IMR-90 (cell line): ENCODE results near the gene FLT4. TPM values are rescaled to one million over a fixed set of nuclear protein-coding genes. Genes with fewer than 3 reads are reported as not detected.
A peak's percentile ranks its signal among the peaks of the same experiment; 100 is the strongest.

ENCODE experiments used
- ATAC-seq: fragments of 200-7000 bp; cut with Tn5 transposase; 2 replicates; pipeline ENCODE4 v1.9.1; 2020; ENCODE audit warnings: low read depth, mild to moderate bottlenecking, moderate library complexity
- BruUV-seq: library from RNA; stranded (reverse); fragments of 400-500 nt; replicated peaks from 2 replicates; lab custom pipeline; 2021; lab: Mats Ljungman, UMichigan
- CTCF ChIA-PET: fragments of 300-600 bp; formaldehyde crosslinking; extraction: SDS; loops from one replicate; lab custom pipeline; 2021; ENCODE audit warnings: antibody characterized with exemption; lab: Yijun Ruan, JAX
- POLR2A ChIA-PET: fragments of 300-600 bp; sonication (Branson Sonifier 250); formaldehyde crosslinking; loops from one replicate; lab custom pipeline; 2022; ENCODE audit warnings: antibody characterized with exemption; ENCODE audit not compliant: unreplicated experiment; lab: Charles Lee
- DNase-seq: peaks from one replicate; pipeline ENCODE4 v3.0.0; 2013
- H2AFZ ChIP-seq: replicated peaks from 2 replicates; pipeline ENCODE3; 2013; ENCODE audit warnings: low read length, mild to moderate bottlenecking; ENCODE audit not compliant: poor library complexity
- H2AK5ac ChIP-seq: 2 replicates; pipeline ENCODE4 v1.6.1; 2013; ENCODE audit warnings: low read depth, low read length, inconsistent platforms
- H2AK9ac ChIP-seq: replicated peaks from 2 replicates; pipeline ENCODE3; 2013; ENCODE audit warnings: mild to moderate bottlenecking, low read depth, low read length, moderate library complexity; ENCODE audit not compliant: poor library complexity
- H2BK120ac ChIP-seq: 2 replicates; pipeline ENCODE4 v1.6.1; 2013; ENCODE audit warnings: low read depth, low read length, inconsistent platforms
- H2BK15ac ChIP-seq: 3 replicates; pipeline ENCODE4 v1.6.1; 2013; ENCODE audit warnings: low read depth, low read length, inconsistent platforms
- H2BK20ac ChIP-seq: 2 replicates; pipeline ENCODE4 v1.6.1; 2013; ENCODE audit warnings: low read depth, mild to moderate bottlenecking, inconsistent platforms, low read length, moderate library complexity
- H2BK5ac ChIP-seq: 2 replicates; pipeline ENCODE4 v1.6.1; 2013; ENCODE audit warnings: mild to moderate bottlenecking, low read depth, low read length, inconsistent platforms; ENCODE audit not compliant: poor library complexity, severe bottlenecking
- H3K14ac ChIP-seq: replicated peaks from 2 replicates; pipeline ENCODE4 v1.6.1; 2013; ENCODE audit warnings: low read depth, low read length, inconsistent platforms
- H3K18ac ChIP-seq: 2 replicates; pipeline ENCODE4 v1.6.1; 2013; ENCODE audit warnings: low read depth, low read length, control low read depth
- H3K23ac ChIP-seq: 2 replicates; pipeline ENCODE4 v1.6.1; 2013; ENCODE audit warnings: low read depth, low read length, inconsistent platforms
- H3K27ac ChIP-seq: 2 replicates; pipeline ENCODE4 v1.5.1; 2013; ENCODE audit warnings: mild to moderate bottlenecking, control low read depth, low read length; ENCODE audit not compliant: insufficient read depth
- H3K27me3 ChIP-seq: 2 replicates; pipeline ENCODE4 v1.6.1; 2013; ENCODE audit warnings: low read length; ENCODE audit not compliant: control insufficient read depth, insufficient read depth
- H3K36me3 ChIP-seq: 2 replicates; pipeline ENCODE4 v1.6.1; 2013; ENCODE audit warnings: low read length, mixed read lengths; ENCODE audit not compliant: control insufficient read depth, insufficient read depth
- H3K4ac ChIP-seq: 2 replicates; pipeline ENCODE4 v1.6.1; 2013; ENCODE audit warnings: low read depth, low read length, inconsistent platforms
- H3K4me1 ChIP-seq: 2 replicates; pipeline ENCODE4 v1.6.1; 2013; ENCODE audit warnings: low read length, mixed read lengths; ENCODE audit not compliant: control insufficient read depth, insufficient read depth
- H3K4me2 ChIP-seq: 2 replicates; pipeline ENCODE4 v1.6.1; 2013; ENCODE audit warnings: low read depth, mild to moderate bottlenecking, control low read depth, low read length, moderate library complexity
- H3K4me3 ChIP-seq: 2 replicates; pipeline ENCODE4 v1.5.1; 2013; ENCODE audit warnings: low read depth, mild to moderate bottlenecking, control low read depth, low read length, moderate library complexity; ENCODE audit not compliant: insufficient read depth
- H3K56ac ChIP-seq: 2 replicates; pipeline ENCODE4 v1.6.1; 2013; ENCODE audit warnings: low read length, inconsistent platforms; ENCODE audit not compliant: insufficient read depth; ENCODE audit errors: extremely low read depth
- H3K79me1 ChIP-seq, 2 experiments: 2 replicates each; pipeline ENCODE4 v1.6.1; 2013; ENCODE audit warnings: low read length in 2 of 2, inconsistent platforms in 1 of 2, low read depth in 1 of 2
- H3K9ac ChIP-seq: 2 replicates; pipeline ENCODE4 v1.6.1; 2013; ENCODE audit warnings: low read depth, low read length, control low read depth
- H3K9me1 ChIP-seq: 2 replicates; pipeline ENCODE4 v1.6.1; 2013; ENCODE audit warnings: low read length, inconsistent platforms; ENCODE audit not compliant: insufficient read depth
- H3K9me3 ChIP-seq: 2 replicates; pipeline ENCODE4 v1.6.1; 2013; ENCODE audit warnings: low read length; ENCODE audit not compliant: control insufficient read depth, insufficient read depth
- H4K20me1 ChIP-seq: 2 replicates; pipeline ENCODE4 v1.6.1; 2013; ENCODE audit warnings: low read length, inconsistent platforms; ENCODE audit not compliant: insufficient read depth
- H4K5ac ChIP-seq: 2 replicates; pipeline ENCODE4 v1.6.1; 2013; ENCODE audit warnings: mild to moderate bottlenecking, low read depth, low read length, control low read depth
- H4K8ac ChIP-seq, 2 experiments: 2 replicates each; pipeline ENCODE4 v1.6.1; 2013; ENCODE audit warnings: low read depth in 2 of 2, low read length in 2 of 2, control low read depth in 1 of 2, inconsistent platforms in 1 of 2
- H4K91ac ChIP-seq: 2 replicates; pipeline ENCODE4 v1.6.1; 2013; ENCODE audit warnings: low read depth, low read length, inconsistent platforms; ENCODE audit not compliant: insufficient read depth
- BHLHE40 ChIP-seq: fragments of 150-350 bp; IDR thresholded peaks from 2 replicates; pipeline ENCODE4 v1.6.1; 2016; ENCODE audit warnings: mild to moderate bottlenecking, low read depth, low read length
- CEBPB ChIP-seq: IDR thresholded peaks from 2 replicates; pipeline ENCODE4 v1.6.1; 2012; ENCODE audit warnings: low read depth, low read length, improper control_type of control experiment
- CHD1 ChIP-seq: IDR thresholded peaks from 2 replicates; pipeline ENCODE4 v1.6.1; 2012; ENCODE audit warnings: low read depth, low read length, improper control_type of control experiment
- FOS ChIP-seq: fragments of 150-350 bp; IDR thresholded peaks from 2 replicates; pipeline ENCODE4 v1.6.1; 2016; ENCODE audit warnings: low read depth, low read length
- MAFK ChIP-seq: IDR thresholded peaks from 2 replicates; pipeline ENCODE4 v1.6.1; 2012; ENCODE audit warnings: low read depth, low read length, improper control_type of control experiment
- MAZ ChIP-seq: IDR thresholded peaks from 2 replicates; pipeline ENCODE4 v1.6.1; 2012; ENCODE audit warnings: low read depth, mild to moderate bottlenecking, low read length, improper control_type of control experiment, moderate library complexity, borderline replicate concordance
- MXI1 ChIP-seq: IDR thresholded peaks from 2 replicates; pipeline ENCODE4 v1.6.1; 2012; ENCODE audit warnings: low read depth, mild to moderate bottlenecking, low read length, moderate library complexity, borderline replicate concordance
- NFE2L2 ChIP-seq: fragments of 150-350 bp; IDR thresholded peaks from 2 replicates; pipeline ENCODE4 v1.6.1; 2016; ENCODE audit warnings: low read depth, mild to moderate bottlenecking, low read length
- POLR2A ChIP-seq: IDR thresholded peaks from 2 replicates; pipeline ENCODE4 v1.6.1; 2012; ENCODE audit warnings: mild to moderate bottlenecking, low read depth, low read length
- RAD21 ChIP-seq: IDR thresholded peaks from 2 replicates; pipeline ENCODE4 v1.6.1; 2012; ENCODE audit warnings: low read length, improper control_type of control experiment
- RCOR1 ChIP-seq: IDR thresholded peaks from 2 replicates; pipeline ENCODE4 v1.6.1; 2012; ENCODE audit warnings: mild to moderate bottlenecking, low read length, improper control_type of control experiment; ENCODE audit not compliant: insufficient replicate concordance
- RFX5 ChIP-seq: IDR thresholded peaks from 2 replicates; pipeline ENCODE4 v1.8.0; 2012; ENCODE audit warnings: low read depth, mild to moderate bottlenecking, low read length, moderate library complexity
- SMC3 ChIP-seq: fragments of 150-350 bp; IDR thresholded peaks from 2 replicates; pipeline ENCODE4 v1.6.1; 2016; ENCODE audit warnings: low read depth, mild to moderate bottlenecking, antibody characterized with exemption, low read length, moderate library complexity
- WGBS, 2 experiments: methylation state at CpG; one replicate each; pipeline versions ENCODE4 v1.1.5 to v1.1.7; 2013; ENCODE audit warnings: missing lambda C conversion rate in 2 of 2; ENCODE audit not compliant: insufficient read length in 1 of 2; ENCODE audit errors: extremely low coverage in 2 of 2; 5-methylcytosine and 5-hydroxymethylcytosine counted together
- dilution Hi-C: fragments of 300-500 bp; cut with HindIII; formaldehyde crosslinking; loops from one replicate; pipeline ENCODE4 v1.14.3; 2018; ENCODE audit warnings: low sequenced_read_pairs; ENCODE audit not compliant: unreplicated experiment
- in situ Hi-C: fragments of 300-500 bp; cut with MboI; formaldehyde crosslinking; loops from 3 replicates; pipeline ENCODE4 v1.14.3; 2019; ENCODE audit warnings: low sequenced_read_pairs, inconsistent platforms, mixed read lengths
- intact Hi-C: fragments of 100-400 bp; cut with micrococcal nuclease; formaldehyde crosslinking; loops from 2 replicates; pipeline ENCODE4 v1.10.0; 2022
- polyA plus RNA-seq, 3 experiments: library from polyadenylated mRNA; depleted of rRNA; stranded (reverse); fragments of >200 nt; gene quantifications; 2 replicates each; pipeline ENCODE4 v1.2.3, GENCODE V29; 2012; ENCODE audit warnings: low replicate concordance in 1 of 3
- total RNA-seq: library from RNA; depleted of rRNA; stranded (reverse); fragments of >200 nt; gene quantifications from 2 replicates; pipeline ENCODE4 v1.2.3, GENCODE V29; 2012
- TF ChIP-seq, protein P1 (sequence below): fragments of 150-350 bp; IDR thresholded peaks from 2 replicates; pipeline ENCODE4 v1.6.1; 2017; ENCODE audit warnings: mild to moderate bottlenecking, antibody characterized with exemption, low read length, low read depth
- TF ChIP-seq, protein P2 (sequence below): conservative IDR thresholded peaks from 2 replicates; pipeline ENCODE4 v1.5.1; 2012; ENCODE audit warnings: mild to moderate bottlenecking, low read depth, low read length, improper control_type of control experiment
- TF ChIP-seq, protein P3 (sequence below): fragments of 150-350 bp; IDR thresholded peaks from 2 replicates; pipeline ENCODE4 v1.6.1; 2016; ENCODE audit warnings: low read depth, mild to moderate bottlenecking, low read length, moderate library complexity, borderline replicate concordance

Gene FLT4
- total and polyA plus RNA-seq, 2 of the 4 experiments (the other 2 are of a cell fraction) = under 0.01 to 0.07 TPM

DNA sequence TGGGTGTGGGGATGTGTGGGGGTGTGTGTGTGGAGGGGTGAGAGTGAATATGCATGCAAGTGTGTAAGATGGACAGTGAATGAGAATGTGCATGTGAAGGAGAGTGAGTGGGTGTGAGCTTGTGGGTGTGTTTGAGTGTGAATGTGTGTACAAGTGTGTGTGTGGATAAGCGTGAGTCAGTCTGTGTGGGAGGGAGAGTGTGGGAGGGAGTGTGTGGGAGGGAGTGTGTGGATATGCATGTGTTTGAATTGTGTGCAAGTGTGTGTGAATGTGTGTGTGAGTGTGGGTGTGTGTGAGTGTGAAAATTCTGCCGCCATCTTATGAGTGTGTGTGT is 54.4 kb downstream of the FLT4 start:
- H4K5ac ChIP-seq = no peak overlapping the region
- H3K9ac ChIP-seq = no peak overlapping the region
- in situ Hi-C loops = no loop called here
- POLR2A ChIA-PET = no interaction called here
- no peaks in the 10 kb centered on the region; the same call in 1 of the 2 replicates for H3K4me1 ChIP-seq
- no peaks in the 10 kb centered on the region for H3K9me1 ChIP-seq
- no peak for TF ChIP-seq RAD21
- TF ChIP-seq, protein P1, sequence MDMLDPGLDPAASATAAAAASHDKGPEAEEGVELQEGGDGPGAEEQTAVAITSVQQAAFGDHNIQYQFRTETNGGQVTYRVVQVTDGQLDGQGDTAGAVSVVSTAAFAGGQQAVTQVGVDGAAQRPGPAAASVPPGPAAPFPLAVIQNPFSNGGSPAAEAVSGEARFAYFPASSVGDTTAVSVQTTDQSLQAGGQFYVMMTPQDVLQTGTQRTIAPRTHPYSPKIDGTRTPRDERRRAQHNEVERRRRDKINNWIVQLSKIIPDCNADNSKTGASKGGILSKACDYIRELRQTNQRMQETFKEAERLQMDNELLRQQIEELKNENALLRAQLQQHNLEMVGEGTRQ = no peak
- TF ChIP-seq NFE2L2 = no peak
- no peak for TF ChIP-seq FOS
- TF ChIP-seq MAZ = no peak
- TF ChIP-seq POLR2A = no peak
- TF ChIP-seq SMC3 = no peak
- TF ChIP-seq MAFK = no peak
- no peak for TF ChIP-seq BHLHE40
- TF ChIP-seq RFX5 = no peak
- TF ChIP-seq CEBPB = no peak
- TF ChIP-seq, protein P2, sequence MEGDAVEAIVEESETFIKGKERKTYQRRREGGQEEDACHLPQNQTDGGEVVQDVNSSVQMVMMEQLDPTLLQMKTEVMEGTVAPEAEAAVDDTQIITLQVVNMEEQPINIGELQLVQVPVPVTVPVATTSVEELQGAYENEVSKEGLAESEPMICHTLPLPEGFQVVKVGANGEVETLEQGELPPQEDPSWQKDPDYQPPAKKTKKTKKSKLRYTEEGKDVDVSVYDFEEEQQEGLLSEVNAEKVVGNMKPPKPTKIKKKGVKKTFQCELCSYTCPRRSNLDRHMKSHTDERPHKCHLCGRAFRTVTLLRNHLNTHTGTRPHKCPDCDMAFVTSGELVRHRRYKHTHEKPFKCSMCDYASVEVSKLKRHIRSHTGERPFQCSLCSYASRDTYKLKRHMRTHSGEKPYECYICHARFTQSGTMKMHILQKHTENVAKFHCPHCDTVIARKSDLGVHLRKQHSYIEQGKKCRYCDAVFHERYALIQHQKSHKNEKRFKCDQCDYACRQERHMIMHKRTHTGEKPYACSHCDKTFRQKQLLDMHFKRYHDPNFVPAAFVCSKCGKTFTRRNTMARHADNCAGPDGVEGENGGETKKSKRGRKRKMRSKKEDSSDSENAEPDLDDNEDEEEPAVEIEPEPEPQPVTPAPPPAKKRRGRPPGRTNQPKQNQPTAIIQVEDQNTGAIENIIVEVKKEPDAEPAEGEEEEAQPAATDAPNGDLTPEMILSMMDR = no peak
- no peak for TF ChIP-seq RCOR1
- TF ChIP-seq CHD1 = no peak
- TF ChIP-seq, protein P3, sequence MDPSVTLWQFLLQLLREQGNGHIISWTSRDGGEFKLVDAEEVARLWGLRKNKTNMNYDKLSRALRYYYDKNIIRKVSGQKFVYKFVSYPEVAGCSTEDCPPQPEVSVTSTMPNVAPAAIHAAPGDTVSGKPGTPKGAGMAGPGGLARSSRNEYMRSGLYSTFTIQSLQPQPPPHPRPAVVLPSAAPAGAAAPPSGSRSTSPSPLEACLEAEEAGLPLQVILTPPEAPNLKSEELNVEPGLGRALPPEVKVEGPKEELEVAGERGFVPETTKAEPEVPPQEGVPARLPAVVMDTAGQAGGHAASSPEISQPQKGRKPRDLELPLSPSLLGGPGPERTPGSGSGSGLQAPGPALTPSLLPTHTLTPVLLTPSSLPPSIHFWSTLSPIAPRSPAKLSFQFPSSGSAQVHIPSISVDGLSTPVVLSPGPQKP = no peak
- TF ChIP-seq MXI1 = no peak
- no peaks in the 10 kb centered on the region for H3K9me3 ChIP-seq
- dilution Hi-C loops = no loop called here
- no peaks in the 10 kb centered on the region for H3K79me1 ChIP-seq
- no peak overlapping the region for H4K8ac ChIP-seq
- no peak overlapping the region for H2AFZ ChIP-seq
- no peak overlapping the region for H2BK15ac ChIP-seq
- H3K27me3 ChIP-seq = peaks cover 23% of the 10 kb centered on the region
- no peak overlapping the region for H3K14ac ChIP-seq
- H4K20me1 ChIP-seq = no peaks in the 10 kb centered on the region
- ATAC-seq (no peak), DNase-seq (no peak)
- no peak overlapping the region for H2AK5ac ChIP-seq
- no peak overlapping the region for H3K4ac ChIP-seq
- H2BK20ac ChIP-seq = no peak overlapping the region
- no peak overlapping the region for H3K27ac ChIP-seq
- no TSS peak for BruUV-seq
- no peak overlapping the region for H3K18ac ChIP-seq
- CTCF ChIA-PET = no interaction called here
- H3K23ac ChIP-seq = no peak overlapping the region
- no peak overlapping the region for H2AK9ac ChIP-seq
- H3K56ac ChIP-seq = no peak overlapping the region
- no peak overlapping the region for H2BK120ac ChIP-seq
- H4K91ac ChIP-seq = no peak overlapping the region
- H3K4me2 ChIP-seq = no peak overlapping the region
- H3K4me3 ChIP-seq = no peak overlapping the region
- WGBS, 2 experiments = 40% methylated on average over 1 of the region's 2 CpGs; no CpG with 5 or more reads in 1 of the 2 experiments
- peak overlapping the region; percentile 64 for H2BK5ac ChIP-seq
- no peaks in the 10 kb centered on the region for H3K36me3 ChIP-seq
- intact Hi-C loops = no loop called here
